HepG2 (cell line): ENCODE results near the gene MCRIP2. TPM values are rescaled to one million over a fixed set of nuclear protein-coding genes. Genes with fewer than 3 reads are reported as not detected.

Experiments
- HNF4G ChIP-seq, 2 experiments: sonication (generic) in 1 of 2; formaldehyde crosslinking in 1 of 2; IDR thresholded peaks; 2 replicates each; pipeline versions ENCODE4 v1.4.0 to v1.6.1; 2011 to 2020; ENCODE audit warnings: borderline replicate concordance in 2 of 2, low read depth in 2 of 2, mild to moderate bottlenecking in 2 of 2, low read length in 1 of 2, missing genetic modification reagents in 1 of 2, moderate library complexity in 1 of 2
- KLF9 ChIP-seq: IDR thresholded peaks from 2 replicates; pipeline ENCODE4 v1.6.1; 2016; ENCODE audit warnings: low read depth
- MXI1 ChIP-seq: IDR thresholded peaks from 3 replicates; pipeline ENCODE4 v1.6.1; 2012; ENCODE audit warnings: low read depth, low read length, inconsistent platforms, borderline replicate concordance
- NFE2 ChIP-seq: sonication (generic); formaldehyde crosslinking; IDR thresholded peaks from 2 replicates; pipeline ENCODE4 v1.4.0; 2020; ENCODE audit warnings: missing genetic modification reagents
- NFKBIZ ChIP-seq: IDR thresholded peaks from 2 replicates; pipeline ENCODE4 v1.6.1; 2018; ENCODE audit warnings: missing genetic modification reagents, missing compliant biosample characterization
- SAFB2 ChIP-seq: sonication (generic); formaldehyde crosslinking; IDR thresholded peaks from 2 replicates; pipeline ENCODE4 v1.5.1; 2020; ENCODE audit warnings: missing genetic modification reagents, low read depth, mild to moderate bottlenecking, borderline replicate concordance
- SMYD3 ChIP-seq: sonication (generic); formaldehyde crosslinking; IDR thresholded peaks from 2 replicates; pipeline ENCODE4 v1.8.1; 2023; ENCODE audit warnings: mild to moderate bottlenecking, missing genetic modification reagents
- SP1 ChIP-seq, 2 experiments: fragments of 450-650 bp in 1 of 2; sonication (generic) in 1 of 2; formaldehyde crosslinking in 1 of 2; IDR thresholded peaks; 2 replicates each; pipeline versions ENCODE4 v1.4.0 to v1.6.1; 2016 to 2020; ENCODE audit warnings: missing genetic modification reagents in 1 of 2
- ZFX ChIP-seq: sonication (generic); formaldehyde crosslinking; IDR thresholded peaks from 2 replicates; pipeline ENCODE4 v1.4.0; 2020; ENCODE audit warnings: mild to moderate bottlenecking, low read depth, missing genetic modification reagents, moderate library complexity
- ZNF225 ChIP-seq: sonication (generic); formaldehyde crosslinking; IDR thresholded peaks from 2 replicates; pipeline ENCODE4 v1.4.0; 2020; ENCODE audit warnings: mild to moderate bottlenecking, missing genetic modification reagents
- ZNF333 ChIP-seq: sonication (generic); formaldehyde crosslinking; IDR thresholded peaks from 2 replicates; pipeline ENCODE4 v1.4.0; 2020; ENCODE audit warnings: mild to moderate bottlenecking, missing genetic modification reagents, borderline replicate concordance
- ZNF768 ChIP-seq: sonication (generic); formaldehyde crosslinking; IDR thresholded peaks from 2 replicates; pipeline ENCODE4 v1.4.0; 2020; ENCODE audit warnings: missing genetic modification reagents
- polyA plus RNA-seq, 8 experiments: library from polyadenylated mRNA; depleted of rRNA in 3 of 8; stranded (reverse) in 7 of 8; unstranded in 1 of 8; fragments of >200 nt; fragmentation: Illumina TruSeq in 4 of 8; extraction: Trizol in 4 of 8; gene quantifications; 2 replicates each; pipeline versions ENCODE4 v1.2.1 to v1.2.3, GENCODE V29; 2011 to 2016; ENCODE audit warnings: low read depth in 4 of 8, missing spikeins in 1 of 8, mixed read lengths in 1 of 8; ENCODE audit not compliant: insufficient read depth in 1 of 8
- total RNA-seq, 5 experiments: library from RNA; depleted of rRNA; stranded (reverse); fragments of >200 nt; fragmentation: Illumina TruSeq; extraction: Trizol; gene quantifications; 2 replicates each; pipeline ENCODE4 v1.2.3, GENCODE V29; 2016; ENCODE audit warnings: low read depth in 1 of 5
- TF ChIP-seq, protein P1 (sequence below): sonication (generic); formaldehyde crosslinking; conservative IDR thresholded peaks from 2 replicates; pipeline ENCODE4 v1.4.0; 2020; ENCODE audit warnings: mild to moderate bottlenecking, missing genetic modification reagents, moderate library complexity
- TF ChIP-seq, protein P2 (sequence below): sonication (generic); formaldehyde crosslinking; IDR thresholded peaks from 2 replicates; pipeline ENCODE4 v1.8.0; 2022; ENCODE audit warnings: mild to moderate bottlenecking, missing genetic modification reagents, moderate library complexity
- TF ChIP-seq, protein P3 (sequence below): sonication (generic); formaldehyde crosslinking; IDR thresholded peaks from 2 replicates; pipeline ENCODE4 v1.8.0; 2022; ENCODE audit warnings: mild to moderate bottlenecking, missing genetic modification reagents; ENCODE audit not compliant: insufficient replicate concordance
- TF ChIP-seq, protein P4 (sequence below), 2 experiments: fragments of 450-650 bp in 1 of 2; sonication (generic) in 1 of 2; formaldehyde crosslinking; IDR thresholded peaks; 2 replicates each; pipeline versions ENCODE4 v1.5.0 to v1.8.0; 2020 to 2022; ENCODE audit warnings: mild to moderate bottlenecking in 1 of 2, missing genetic modification reagents in 1 of 2

Gene MCRIP2
- total and polyA plus RNA-seq, 2 of the 13 experiments (the other 11 are each of a cell fraction or from before 2014, with no cell fraction given): 39.6 to 76.7 TPM

DNA sequence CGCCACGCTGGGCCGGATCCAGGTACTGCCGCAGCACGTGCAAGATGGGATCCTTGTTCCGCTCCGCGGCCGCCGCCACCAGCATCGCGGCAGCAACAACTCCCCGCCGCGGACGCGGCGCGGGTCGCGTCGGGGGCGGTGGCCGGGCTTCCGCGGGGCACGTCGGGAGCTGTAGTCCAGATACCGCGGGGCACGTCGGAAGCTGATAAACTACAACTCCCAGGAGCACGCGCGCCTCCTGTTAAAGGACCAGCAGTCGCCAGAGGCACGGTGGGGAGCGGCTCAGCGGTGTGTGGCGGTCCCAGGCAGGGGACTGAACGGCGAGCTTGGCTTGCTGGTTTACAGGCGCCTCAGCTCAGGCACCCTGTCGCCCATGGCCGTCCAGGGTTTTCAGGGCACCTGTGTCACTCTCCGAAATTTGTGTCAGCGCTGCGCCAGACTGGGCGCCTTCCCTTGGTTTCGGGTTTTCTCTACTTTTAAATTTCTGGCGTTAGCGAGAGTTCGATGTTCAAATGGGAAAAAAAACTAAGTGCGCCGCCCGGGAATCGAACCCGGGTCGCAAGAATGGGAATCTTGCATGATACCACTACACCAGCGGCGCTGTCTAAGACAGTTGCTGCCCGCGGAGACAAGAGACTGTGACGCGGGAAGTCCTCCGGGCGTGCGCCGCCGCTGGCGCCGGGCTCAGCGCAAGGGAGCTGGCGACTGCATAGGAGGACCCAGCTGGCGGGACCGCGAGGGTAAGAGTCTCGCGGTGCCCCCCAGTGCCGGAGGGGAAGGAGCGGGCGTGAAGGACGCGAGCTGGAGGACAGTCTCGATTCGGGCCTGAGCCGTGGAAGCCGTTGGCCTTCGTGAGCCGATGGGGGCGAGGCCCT lies 5.2 kb upstream of the MCRIP2 start, which contains the start of gene METTL26 (continued):
- peak; percentile 12; the same call in 1 of the 2 replicates for TF ChIP-seq HNF4G (IDR thresholded peaks at IDR 0.05; ENCODE audit: borderline replicate concordance, low read depth, low read length)
- peak; percentile 33; the same call in 1 of the 2 replicates for TF ChIP-seq HNF4G (CRISPR knock-in tag; IDR thresholded peaks at IDR 0.05; ENCODE audit: borderline replicate concordance, low read depth)
- peak; percentile 96 for TF ChIP-seq MXI1
- peak; percentile 77; the same call in 1 of the 2 replicates for TF ChIP-seq ZFX (CRISPR knock-in tag)
- TF ChIP-seq SMYD3 (CRISPR knock-in tag): peak; percentile 30; the same call in 1 of the 2 replicates
- peak; percentile 75; the same call in 1 of the 2 replicates for TF ChIP-seq ZNF333 (CRISPR knock-in tag)
- peak; percentile 39; the same call in 1 of the 2 replicates for TF ChIP-seq ZNF768 (CRISPR knock-in tag)
- peak; percentile 9; the same call in 1 of the 2 replicates for TF ChIP-seq ZNF225 (CRISPR knock-in tag)
- TF ChIP-seq SP1 (IDR thresholded peaks at IDR 0.05): no peak
- TF ChIP-seq SP1 (CRISPR knock-in tag; IDR thresholded peaks at IDR 0.05): peak; percentile 75
- TF ChIP-seq NFKBIZ (CRISPR knock-in tag): 0 out of 2 replicates have a peak, but pooled peaks have one; percentile 40
- TF ChIP-seq, protein P1, sequence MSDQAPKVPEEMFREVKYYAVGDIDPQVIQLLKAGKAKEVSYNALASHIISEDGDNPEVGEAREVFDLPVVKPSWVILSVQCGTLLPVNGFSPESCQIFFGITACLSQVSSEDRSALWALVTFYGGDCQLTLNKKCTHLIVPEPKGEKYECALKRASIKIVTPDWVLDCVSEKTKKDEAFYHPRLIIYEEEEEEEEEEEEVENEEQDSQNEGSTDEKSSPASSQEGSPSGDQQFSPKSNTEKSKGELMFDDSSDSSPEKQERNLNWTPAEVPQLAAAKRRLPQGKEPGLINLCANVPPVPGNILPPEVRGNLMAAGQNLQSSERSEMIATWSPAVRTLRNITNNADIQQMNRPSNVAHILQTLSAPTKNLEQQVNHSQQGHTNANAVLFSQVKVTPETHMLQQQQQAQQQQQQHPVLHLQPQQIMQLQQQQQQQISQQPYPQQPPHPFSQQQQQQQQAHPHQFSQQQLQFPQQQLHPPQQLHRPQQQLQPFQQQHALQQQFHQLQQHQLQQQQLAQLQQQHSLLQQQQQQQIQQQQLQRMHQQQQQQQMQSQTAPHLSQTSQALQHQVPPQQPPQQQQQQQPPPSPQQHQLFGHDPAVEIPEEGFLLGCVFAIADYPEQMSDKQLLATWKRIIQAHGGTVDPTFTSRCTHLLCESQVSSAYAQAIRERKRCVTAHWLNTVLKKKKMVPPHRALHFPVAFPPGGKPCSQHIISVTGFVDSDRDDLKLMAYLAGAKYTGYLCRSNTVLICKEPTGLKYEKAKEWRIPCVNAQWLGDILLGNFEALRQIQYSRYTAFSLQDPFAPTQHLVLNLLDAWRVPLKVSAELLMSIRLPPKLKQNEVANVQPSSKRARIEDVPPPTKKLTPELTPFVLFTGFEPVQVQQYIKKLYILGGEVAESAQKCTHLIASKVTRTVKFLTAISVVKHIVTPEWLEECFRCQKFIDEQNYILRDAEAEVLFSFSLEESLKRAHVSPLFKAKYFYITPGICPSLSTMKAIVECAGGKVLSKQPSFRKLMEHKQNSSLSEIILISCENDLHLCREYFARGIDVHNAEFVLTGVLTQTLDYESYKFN: no peak; the same call in 1 of the 2 replicates
- TF ChIP-seq, protein P2, sequence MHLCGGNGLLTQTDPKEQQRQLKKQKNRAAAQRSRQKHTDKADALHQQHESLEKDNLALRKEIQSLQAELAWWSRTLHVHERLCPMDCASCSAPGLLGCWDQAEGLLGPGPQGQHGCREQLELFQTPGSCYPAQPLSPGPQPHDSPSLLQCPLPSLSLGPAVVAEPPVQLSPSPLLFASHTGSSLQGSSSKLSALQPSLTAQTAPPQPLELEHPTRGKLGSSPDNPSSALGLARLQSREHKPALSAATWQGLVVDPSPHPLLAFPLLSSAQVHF (CRISPR knock-in tag): peak; percentile 59
- TF ChIP-seq, protein P3, sequence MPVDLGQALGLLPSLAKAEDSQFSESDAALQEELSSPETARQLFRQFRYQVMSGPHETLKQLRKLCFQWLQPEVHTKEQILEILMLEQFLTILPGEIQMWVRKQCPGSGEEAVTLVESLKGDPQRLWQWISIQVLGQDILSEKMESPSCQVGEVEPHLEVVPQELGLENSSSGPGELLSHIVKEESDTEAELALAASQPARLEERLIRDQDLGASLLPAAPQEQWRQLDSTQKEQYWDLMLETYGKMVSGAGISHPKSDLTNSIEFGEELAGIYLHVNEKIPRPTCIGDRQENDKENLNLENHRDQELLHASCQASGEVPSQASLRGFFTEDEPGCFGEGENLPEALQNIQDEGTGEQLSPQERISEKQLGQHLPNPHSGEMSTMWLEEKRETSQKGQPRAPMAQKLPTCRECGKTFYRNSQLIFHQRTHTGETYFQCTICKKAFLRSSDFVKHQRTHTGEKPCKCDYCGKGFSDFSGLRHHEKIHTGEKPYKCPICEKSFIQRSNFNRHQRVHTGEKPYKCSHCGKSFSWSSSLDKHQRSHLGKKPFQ (CRISPR knock-in tag): peak; percentile 64
- TF ChIP-seq SAFB2 (CRISPR knock-in tag): peak; percentile 21; the same call in 1 of the 2 replicates
- TF ChIP-seq, protein P4, sequence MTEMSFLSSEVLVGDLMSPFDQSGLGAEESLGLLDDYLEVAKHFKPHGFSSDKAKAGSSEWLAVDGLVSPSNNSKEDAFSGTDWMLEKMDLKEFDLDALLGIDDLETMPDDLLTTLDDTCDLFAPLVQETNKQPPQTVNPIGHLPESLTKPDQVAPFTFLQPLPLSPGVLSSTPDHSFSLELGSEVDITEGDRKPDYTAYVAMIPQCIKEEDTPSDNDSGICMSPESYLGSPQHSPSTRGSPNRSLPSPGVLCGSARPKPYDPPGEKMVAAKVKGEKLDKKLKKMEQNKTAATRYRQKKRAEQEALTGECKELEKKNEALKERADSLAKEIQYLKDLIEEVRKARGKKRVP (CRISPR knock-in tag; IDR thresholded peaks at IDR 0.05): peak in 1 of 2 experiments; percentile 73; a peak in 1 of 4 replicates
- TF ChIP-seq KLF9 (CRISPR knock-in tag): 0 out of 2 replicates have a peak, but pooled peaks have one; percentile 18
- no peak for TF ChIP-seq NFE2 (CRISPR knock-in tag)
